HG03565 (cell line): ENCODE data around the gene KLF11.
"Not testable (repeated sequence)": the region's sequence is repeated elsewhere in the genome, so short reads cannot be mapped to it uniquely, and the experiment has no call there.

Experiments
- ATAC-seq: cut with Tn5 transposase; IDR thresholded peaks from one replicate; pipeline ENCODE4 v1.9.1; 2021; ENCODE audit warnings: mild to moderate bottlenecking, moderate library complexity; ENCODE audit not compliant: unreplicated experiment

KLF11 gene

DNA sequence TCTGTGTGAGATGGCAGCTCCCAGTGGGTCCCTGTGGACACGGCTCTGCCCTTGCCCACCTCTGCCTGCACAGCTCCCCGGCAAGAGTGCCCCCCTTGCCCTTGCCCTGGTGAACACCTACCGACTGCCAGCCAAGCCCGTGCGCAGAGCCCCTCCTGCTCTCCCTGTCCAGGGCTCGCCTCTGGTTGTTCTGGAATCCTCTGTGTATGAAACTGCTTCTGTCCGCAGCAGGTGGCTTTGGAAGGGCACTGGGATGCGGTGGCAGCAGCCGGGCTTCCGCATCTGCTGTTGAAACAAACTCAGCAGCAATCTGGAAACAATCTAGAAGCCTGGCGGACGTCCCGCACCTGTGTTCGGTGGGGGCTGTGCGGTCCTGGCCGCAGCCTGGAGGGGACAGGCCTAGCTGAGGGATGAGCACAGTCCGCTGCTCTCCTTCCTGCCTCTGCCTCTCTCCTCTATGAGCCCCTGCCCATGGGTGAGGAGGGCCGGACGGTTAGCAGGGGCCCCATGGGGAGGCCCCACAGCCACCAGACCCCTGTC, 34.0 kb upstream of the KLF11 start:
- no peak for ATAC-seq

DNA sequence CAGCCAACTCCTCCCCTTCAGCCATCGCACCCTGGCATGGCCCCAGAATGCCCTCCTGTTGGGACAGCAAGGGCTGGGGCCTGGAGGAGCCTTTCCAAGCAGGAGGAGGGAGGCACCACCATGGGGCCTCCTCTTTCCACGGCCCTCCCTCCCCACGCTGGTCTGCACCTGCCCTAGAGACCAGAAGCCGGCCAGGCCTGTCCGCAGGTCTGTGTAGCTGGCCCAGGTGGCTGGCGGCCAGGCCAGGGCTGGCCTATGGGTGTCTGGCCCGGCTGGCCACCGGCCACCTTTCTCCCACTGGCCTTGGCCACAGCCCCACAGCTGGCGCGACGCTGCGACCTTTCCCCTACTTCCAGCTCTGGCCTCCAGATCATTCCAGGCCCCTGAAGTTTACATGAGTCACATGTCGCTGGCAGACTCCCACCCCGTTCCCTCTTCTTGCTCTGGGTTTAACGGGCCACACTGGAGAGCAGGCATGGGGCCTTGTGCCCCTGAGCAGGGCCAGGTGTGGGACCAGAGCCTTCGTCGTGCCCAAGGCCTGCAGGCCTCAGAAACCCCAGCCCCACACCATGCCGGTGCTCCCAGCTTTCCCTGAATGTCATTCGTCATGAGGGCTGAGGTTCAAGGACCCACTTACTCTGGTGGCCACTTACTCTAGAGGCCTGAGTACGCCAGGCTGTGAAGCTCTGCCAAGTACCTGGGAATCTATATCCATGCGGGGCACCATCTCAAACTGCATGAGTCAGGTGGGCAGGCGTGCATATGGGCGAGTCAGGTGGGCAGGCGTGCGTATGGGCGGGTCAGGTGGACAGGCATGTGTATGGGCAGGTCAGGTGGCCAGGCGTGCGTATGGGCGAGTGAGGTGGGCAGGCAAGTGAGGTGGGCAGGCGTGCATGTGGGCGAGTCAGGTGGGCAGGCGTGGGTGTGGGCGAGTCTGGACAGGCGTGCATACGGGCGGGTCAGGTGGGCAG, 33.3 kb upstream of the KLF11 start:
- ATAC-seq: no peak

DNA sequence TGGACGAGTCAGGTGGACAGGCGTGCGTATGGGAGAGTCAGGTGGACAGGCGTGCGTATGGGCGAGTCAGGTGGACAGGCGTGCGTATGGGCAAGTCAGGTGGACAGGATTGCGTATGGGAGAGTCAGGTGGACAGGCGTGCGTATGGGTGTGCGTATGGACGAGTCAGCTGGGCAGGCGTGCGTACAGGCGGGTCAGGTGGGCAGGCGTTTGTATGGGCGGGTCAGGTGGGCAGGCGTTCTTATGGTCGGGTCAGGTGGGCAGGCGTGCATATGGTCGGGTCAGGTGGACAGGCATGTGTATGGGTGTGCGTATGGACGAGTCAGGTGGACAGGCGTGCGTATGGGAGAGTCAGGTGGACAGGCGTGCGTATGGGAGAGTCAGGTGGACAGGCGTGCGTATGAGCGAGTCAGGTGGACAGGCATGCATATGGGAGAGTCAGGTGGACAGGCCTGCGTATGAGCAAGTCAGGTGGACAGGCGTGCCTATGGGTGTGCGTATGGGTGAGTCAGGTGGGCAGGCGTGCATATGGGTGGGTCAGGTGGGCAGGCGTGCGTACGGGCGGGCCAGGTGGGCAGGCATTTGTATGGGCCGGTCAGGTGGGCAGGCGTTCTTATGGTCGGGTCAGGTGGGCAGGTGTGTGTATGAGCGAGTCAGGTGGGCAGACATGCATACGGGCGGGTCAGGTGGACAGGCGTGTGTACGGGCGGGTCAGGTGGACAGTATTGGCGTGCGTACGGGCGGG, 32.3 kb upstream of the KLF11 start:
- ATAC-seq: not testable (repeated sequence)

DNA sequence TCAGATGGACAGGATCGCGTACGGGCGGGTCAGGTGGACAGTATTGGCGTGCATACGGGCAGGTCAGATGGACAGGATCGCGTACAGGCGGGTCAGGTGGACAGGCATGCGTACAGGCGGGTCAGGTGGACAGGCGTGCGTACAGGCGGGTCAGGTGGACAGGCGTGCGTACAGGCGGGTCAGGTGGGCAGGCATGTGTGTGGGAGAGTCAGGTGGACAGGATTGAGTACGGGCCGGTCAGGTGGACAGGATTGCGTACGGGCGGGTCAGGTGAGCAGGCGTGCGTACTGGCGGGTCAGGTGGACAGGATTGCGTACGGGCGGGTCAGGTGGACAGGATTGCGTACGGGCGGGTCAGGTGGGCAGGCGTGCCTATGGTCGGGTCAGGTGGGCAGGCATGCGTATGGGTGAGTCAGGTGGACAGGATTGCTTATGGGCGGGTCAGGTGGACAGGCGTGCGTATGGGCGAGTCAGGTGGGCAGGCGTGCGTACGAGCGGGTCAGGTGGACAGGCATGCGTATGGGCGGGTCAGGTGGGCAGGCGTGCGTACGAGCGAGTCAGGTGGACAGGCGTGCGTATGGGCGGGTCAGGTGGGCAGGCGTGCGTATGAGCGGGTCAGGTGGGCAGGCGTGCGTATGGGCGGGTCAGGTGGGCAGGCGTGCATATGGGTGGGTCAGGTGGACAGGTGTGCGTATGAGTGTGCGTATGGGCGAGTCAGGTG, 31.6 kb upstream of the KLF11 start:
- ATAC-seq: not testable (repeated sequence)

DNA sequence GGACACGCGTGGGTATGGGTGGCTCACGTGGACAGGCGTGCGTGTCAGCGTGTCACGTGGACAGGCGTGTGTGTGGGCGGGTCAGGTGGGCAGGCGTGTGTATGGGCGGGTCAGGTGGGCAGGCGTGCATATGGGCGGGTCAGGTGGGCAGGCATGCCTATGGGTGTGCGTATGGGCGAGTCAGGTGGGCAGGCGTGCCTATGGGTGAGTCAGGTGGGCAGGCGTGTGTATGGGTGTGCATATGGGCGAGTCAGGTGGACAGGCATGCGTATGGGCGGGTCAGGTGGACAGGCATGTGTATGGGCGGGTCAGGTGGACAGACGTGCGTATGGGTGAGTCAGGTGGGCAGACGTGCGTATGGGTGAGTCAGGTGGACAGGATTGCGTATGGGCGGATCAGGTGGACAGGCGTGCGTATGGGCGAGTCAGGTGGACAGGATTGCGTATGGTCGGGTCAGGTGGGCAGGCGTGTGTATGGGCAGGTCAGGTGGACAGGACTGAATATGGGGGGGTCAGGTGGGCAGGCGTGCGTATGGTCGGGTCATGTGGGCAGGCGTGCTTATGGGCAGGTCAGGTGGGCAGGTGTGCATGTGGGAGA, 30.9 kb upstream of the KLF11 start:
- not testable (repeated sequence) for ATAC-seq

DNA sequence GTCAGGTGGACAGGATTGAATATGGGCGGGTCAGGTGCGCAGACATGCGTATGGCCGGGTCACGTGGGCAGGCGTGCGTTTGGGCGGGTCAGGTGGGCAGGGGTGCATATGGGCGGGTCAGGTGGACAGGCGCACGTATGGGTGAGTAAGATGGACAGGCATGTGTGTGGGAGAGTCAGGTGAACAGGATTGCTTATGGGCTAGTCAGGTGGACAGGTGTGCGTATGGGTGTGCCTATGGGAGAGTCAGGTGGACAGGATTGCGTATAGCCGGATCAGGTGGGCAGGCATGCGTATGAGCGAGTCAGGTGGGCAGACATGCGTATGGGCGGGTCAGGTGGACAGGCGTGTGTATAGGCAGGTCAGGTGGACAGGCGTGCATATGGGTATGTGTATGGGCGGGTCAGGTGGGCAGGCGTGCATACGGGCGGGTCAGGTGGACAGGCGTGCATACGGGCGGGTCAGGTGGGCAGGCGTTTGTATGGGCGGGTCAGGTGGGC, 30.3 kb upstream of the KLF11 start:
- no peak for ATAC-seq

DNA sequence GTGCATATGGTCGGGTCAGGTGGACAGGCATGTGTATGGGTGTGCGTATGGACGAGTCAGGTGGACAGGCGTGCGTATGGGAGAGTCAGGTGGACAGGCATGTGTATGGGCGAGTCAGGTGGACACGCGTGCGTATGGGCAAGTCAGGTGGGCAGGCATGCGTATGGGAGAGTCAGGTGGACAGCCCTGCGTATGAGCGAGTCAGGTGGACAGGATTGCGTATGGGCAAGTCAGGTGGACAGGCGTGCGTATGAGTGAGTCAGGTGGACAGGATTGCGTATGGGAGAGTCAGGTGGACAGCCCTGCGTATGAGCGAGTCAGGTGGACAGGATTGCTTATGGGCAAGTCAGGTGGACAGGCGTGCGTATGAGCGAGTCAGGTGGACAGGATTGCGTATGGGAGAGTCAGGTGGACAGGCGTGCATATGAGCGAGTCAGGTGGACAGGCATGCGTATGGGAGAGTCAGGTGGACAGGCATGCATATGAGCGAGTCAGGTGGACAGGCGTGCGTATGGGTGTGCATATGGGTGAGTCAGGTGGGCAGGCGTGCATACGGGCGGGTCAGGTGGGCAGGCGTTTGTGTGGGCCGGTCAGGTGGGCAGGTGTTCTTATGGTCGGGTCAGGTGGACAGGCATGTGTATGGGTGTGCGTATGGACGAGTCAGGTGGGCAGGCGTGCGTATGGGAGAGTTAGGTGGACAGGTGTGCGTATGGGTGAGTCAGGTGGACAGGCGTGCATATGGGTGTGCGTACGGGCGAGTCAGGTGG, 29.5 kb upstream of the KLF11 start:
- not testable (repeated sequence) for ATAC-seq

DNA sequence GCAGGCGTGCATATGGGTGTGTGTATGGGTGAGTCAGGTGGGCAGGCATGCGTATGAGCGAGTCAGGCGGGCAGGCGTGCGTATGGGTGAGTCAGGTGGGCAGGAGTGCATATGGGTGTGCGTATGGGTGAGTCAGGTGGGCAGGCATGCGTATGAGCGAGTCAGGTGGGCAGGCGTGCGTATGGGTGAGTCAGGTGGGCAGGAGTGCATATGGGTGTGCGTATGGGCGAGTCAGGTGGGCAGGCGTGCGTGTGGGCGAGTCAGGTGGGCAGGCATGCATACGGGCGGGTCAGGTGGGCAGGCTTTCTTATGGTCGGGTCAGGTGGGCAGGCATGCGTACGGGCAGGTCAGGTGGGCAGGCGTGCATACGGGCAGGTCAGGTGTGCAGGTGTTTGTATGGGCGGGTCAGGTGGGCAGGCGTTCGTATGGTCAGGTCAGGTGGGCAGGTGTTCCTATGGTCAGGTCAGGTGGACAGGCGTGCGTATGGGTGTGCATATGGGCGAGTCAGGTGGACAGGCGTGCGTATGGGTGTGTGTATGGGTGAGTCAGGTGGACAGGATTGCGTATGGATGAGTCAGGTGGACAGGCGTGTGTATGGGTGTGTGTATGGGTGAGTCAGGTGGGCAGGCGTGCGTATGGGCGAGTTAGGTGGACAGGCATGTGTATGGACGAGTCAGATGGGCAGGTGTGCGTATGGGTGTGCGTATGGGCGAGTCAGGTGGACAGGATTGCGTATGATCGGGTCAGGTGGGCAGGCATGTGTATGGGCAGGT, 28.7 kb upstream of the KLF11 start:
- no peak for ATAC-seq

DNA sequence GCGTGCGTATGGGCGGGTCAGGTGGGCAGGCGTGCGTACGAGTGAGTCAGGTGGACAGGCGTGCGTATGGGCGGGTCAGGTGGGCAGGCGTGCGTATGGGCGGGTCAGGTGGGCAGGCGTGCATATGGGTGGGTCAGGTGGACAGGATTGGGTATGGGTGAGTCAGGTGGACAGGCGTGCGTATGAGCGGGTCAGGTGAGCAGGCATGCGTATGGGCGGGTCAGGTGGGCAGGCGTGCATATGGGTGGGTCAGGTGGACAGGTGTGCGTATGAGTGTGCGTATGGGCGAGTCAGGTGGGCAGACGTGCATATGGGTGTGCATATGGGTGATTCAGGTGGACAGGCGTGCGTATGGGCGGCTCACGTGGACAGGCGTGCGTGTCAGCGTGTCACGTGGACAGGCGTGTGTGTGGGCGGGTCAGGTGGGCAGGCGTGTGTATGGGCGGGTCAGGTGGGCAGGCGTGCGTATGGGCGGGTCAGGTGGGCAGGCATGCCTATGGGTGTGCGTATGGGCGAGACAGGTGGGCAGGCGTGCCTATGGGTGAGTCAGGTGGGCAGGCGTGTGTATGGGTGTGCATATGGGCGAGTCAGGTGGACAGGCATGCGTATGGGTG, 27.9 kb upstream of the KLF11 start:
- not testable (repeated sequence) for ATAC-seq

DNA sequence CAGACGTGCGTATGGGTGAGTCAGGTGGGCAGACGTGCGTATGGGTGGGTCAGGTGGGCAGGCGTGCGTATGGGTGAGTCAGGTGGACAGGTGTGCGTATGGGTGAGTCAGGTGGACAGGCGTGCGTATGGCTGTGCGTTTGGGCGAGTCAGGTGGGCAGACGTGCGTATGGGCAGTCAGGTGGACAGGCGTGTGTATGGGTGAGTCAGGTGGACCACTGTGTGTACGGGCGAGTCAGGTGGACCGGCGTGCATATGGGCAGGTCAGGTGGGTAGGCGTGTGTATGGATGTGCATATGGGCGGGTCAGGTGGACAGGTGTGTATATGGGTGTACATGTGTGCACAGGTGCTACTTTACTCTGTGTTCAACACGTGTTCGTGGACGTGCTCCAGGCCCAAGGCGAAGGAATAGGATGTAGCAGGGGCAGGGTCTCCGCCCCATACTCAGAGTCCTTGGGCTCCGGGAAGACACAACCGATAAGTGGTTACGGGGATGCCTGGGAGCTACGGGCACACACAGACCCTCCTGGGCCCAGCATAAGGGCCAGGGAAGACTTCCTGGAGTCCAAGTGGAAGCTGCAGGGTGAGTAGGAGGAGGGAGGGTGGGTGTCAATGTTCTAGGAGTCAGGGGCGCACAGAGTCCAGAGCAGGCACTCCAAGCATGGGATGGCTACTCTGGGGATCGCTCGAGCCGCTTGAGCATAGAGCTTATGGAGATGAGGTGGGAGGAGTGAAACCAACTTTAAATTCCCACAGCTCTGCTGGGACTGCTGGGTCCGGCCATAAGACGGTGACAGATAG, 27.1 kb upstream of the KLF11 start:
- ATAC-seq: no peak

DNA sequence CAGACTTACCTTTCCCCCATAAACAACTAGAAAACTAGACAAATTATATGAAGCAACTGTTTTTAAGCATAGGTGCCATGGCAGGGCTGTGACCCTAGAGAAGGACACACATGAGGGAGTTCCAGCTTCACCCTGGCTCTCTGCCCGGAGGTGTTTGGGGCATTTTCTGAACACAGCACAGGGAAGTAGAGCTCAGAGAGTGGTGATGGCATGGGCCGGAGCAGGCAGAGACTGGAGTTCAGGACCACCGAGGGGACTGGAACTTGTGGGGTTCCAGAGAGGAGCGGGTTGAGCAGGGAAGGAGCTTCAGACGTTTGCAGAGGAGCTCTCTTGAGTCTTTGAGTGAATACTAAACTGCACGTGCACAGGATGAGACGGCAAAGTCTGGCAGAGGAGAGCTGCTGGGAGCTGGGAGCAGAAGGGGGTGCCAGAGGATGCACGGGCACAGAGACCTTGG, 26.5 kb upstream of the KLF11 start:
- ATAC-seq: no peak

DNA sequence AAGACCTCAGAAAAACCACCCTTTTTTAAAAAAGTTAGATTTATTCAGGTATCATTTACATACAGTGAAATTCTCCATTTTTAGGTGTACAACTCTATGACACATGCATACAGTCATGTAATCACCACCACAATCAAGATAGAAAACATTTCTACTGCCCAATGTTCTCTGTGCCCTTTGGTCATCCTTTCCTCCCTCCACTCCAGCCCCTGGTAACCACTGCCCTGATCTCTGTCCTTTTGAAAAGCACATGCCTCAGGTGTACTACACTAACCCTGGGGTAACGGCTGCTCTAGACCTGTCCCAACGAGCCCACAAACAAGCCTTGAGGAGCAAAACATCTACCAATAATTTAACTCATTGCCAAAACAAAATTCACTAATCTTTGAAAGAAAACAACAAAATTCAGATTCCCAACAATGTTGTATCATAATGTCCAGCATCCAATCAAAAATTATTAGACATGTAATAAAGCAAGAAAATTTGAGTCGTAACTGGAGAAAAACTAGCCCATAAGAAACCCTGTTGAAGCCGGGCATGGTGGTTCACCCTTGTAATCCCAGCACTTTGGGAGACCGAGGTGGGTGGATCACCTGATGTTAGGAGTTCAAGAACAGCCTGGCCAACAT, 25.9 kb upstream of the KLF11 start:
- ATAC-seq: no peak

DNA sequence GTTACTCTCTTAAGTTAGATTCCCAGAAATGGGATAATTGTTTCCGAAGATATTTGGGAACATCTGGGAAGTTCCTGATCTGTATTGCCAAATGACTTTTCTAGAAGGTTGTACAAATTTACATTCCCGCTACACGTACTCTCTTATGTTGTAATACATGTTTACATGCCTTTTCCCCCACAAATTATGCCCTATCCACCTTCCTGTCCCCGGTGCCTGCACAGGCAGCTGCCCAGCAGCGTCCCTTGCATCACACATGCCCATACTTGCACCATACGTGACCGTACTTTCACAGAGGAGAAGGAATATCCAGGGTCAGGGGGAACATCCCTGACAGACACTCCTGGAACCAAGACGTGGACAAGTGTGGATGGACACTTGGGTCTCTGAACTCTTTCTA, 24.2 kb upstream of the KLF11 start:
- ATAC-seq: no peak

DNA sequence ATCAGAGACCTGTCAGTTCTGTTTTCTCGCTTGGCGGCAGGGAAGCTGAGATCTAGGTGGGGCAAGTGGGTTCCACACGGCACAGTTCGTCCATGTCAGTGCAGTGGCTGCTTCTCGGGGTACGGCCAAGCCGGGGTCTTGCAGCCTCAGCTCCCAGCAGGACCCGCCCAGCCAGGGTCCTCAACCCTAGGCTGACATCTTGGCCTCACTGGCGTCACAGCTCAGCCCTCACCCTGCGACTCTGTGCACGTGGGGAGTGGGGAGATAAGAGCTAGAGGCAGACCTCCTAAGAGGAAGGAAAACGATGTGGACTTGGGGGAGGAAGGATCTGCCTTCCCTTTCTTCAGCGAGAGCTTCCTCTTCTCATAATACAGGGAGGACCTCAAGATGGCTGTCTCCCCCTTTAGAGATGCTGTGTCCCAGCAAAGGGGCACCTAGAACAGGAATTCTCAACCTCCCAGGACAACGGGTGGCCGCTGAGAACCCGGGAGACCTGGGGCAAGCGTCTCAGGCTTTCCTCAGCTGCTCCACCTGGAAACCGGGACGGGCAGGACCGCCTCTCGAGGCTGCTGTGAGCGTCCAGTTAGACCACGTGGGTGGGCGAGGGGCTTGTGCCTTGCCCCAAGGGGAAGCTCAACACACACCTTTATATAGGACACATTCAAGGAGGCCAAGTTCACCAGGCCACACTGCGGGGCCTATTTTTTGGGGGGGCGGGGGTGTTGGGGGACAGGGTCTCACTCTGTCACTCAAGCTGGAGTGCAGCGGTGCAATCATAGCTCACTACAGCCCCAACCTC, 23.5 kb upstream of the KLF11 start:
- ATAC-seq: no peak

DNA sequence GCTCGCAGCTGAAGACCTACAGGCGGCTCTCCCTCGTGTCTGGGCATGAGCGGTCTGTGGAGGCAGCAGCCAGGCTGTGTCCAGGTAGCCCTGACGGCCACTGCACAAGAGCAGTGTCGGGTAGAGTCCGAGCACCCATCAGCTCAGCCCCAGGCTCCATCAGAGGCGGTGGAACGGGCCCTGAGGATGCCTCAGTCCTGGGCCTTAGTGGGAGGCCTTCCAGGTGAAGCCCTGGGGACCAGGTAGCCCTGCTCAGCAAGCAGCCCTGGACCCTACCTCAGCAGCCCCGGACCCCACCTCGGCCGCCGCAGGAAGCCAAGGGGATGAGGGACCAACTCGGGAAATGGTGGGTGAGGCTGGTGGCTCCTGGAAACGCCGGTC, 21.3 kb upstream of the KLF11 start:
- no peak for ATAC-seq

DNA sequence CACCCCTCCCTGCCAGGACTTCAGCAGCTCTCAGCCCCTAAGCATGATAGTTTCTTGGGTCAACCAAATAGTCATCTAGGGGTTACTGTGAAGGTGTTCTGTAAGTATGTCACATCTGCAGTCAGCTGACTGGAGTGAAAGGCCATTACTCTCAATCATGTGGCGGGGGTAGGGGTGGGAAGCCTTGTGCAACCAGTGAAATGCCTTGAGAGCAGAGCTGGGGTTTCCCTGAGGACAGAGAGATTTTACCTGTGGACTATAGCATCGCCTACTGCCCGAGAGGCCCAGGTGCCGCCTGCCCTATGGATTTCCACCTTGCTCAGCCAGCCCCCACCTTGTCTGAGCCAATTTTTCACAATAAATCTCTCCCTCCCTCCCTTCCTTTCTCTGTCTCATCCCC, 20.9 kb upstream of the KLF11 start:
- ATAC-seq: no peak
